H1 (cell line): ENCODE data around the gene WDR26. TPM values are rescaled to one million over a fixed set of nuclear protein-coding genes. Genes with fewer than 3 reads are reported as not detected.
A peak's percentile ranks its signal among the peaks of the same experiment; 100 is the strongest.
"Not testable (repeated sequence)": the region's sequence is repeated elsewhere in the genome, so short reads cannot be mapped to it uniquely, and the experiment has no call there.

Experiments used
- CTCF ChIA-PET: fragments of 300-600 bp; sonication (Branson Sonifier 250); formaldehyde crosslinking; loops from one replicate; lab custom pipeline; 2021; ENCODE audit not compliant: partially characterized antibody; lab: Charles Lee
- POLR2A ChIA-PET: fragments of 300-600 bp; sonication (Branson Sonifier 250); formaldehyde crosslinking; loops from one replicate; lab custom pipeline; 2021; ENCODE audit warnings: inconsistent platforms; ENCODE audit not compliant: partially characterized antibody; lab: Charles Lee
- DNase-seq, 2 experiments: peaks; one replicate each; pipeline versions ENCODE4 v3.0.0 to v3.0.0-alpha.2; 2010 to 2022; ENCODE audit warnings: low spot score in 2 of 2, low read depth in 1 of 2, mixed read lengths in 1 of 2
- FAIRE-seq: peaks from 2 replicates; lab custom pipeline; 2011; peaks lifted over from hg19 to GRCh38; lab: Jason Lieb, UNC
- H2AFZ ChIP-seq: 2 replicates; pipeline ENCODE4 v1.8.1; 2012; ENCODE audit warnings: low read length, inconsistent platforms
- H2AK5ac ChIP-seq: 2 replicates; pipeline ENCODE4 v1.6.1; 2013; ENCODE audit warnings: low read depth, low read length
- H2BK120ac ChIP-seq: replicated peaks from 2 replicates; pipeline ENCODE3; 2013; ENCODE audit warnings: low read depth, low read length, inconsistent platforms
- H2BK12ac ChIP-seq: 2 replicates; pipeline ENCODE4 v1.6.1; 2013; ENCODE audit warnings: low read depth, low read length
- H2BK15ac ChIP-seq: 2 replicates; pipeline ENCODE4 v1.6.1; 2013; ENCODE audit warnings: low read length
- H2BK20ac ChIP-seq: 2 replicates; pipeline ENCODE4 v1.6.1; 2013; ENCODE audit warnings: low read length
- H2BK5ac ChIP-seq: 2 replicates; pipeline ENCODE4 v1.6.1; 2013; ENCODE audit warnings: low read depth, low read length
- H3K14ac ChIP-seq: 2 replicates; pipeline ENCODE4 v1.6.1; 2013; ENCODE audit warnings: inconsistent platforms; ENCODE audit not compliant: insufficient read length
- H3K18ac ChIP-seq: 2 replicates; pipeline ENCODE4 v1.6.1; 2013; ENCODE audit warnings: low read length; ENCODE audit errors: extremely low read depth
- H3K23ac ChIP-seq: 2 replicates; pipeline ENCODE4 v1.6.1; 2013; ENCODE audit warnings: inconsistent platforms; ENCODE audit not compliant: insufficient read length
- H3K23me2 ChIP-seq: 2 replicates; pipeline ENCODE4 v1.6.1; 2013; ENCODE audit warnings: low read depth, low read length
- H3K27ac ChIP-seq: 2 replicates; pipeline ENCODE4 v1.6.1; 2011; ENCODE audit warnings: low read depth, low read length, inconsistent platforms
- H3K27me3 ChIP-seq, 4 experiments: replicated peaks in 1 of 4; 1 replicate in 1 of 4; 2 replicates in 3 of 4; pipeline versions ENCODE4 v1.6.1 to v1.8.1; 2011 to 2013; ENCODE audit warnings: low read length in 3 of 4, mild to moderate bottlenecking in 3 of 4, inconsistent platforms in 2 of 4, mixed read lengths in 2 of 4, moderate library complexity in 1 of 4; ENCODE audit not compliant: control insufficient read depth in 3 of 4, insufficient read depth in 3 of 4; ENCODE audit errors: extremely low read depth in 1 of 4
- H3K36me3 ChIP-seq, 4 experiments: 2 replicates each; pipeline versions ENCODE4 v1.6.1 to v1.8.1; 2011 to 2013; ENCODE audit warnings: mild to moderate bottlenecking in 4 of 4, low read length in 3 of 4, moderate library complexity in 2 of 4, control low read depth in 1 of 4, inconsistent platforms in 1 of 4; ENCODE audit not compliant: insufficient read depth in 4 of 4, control insufficient read depth in 2 of 4
- H3K4ac ChIP-seq: replicated peaks from 2 replicates; pipeline ENCODE3; 2013; ENCODE audit warnings: low read length, low read depth, mixed read lengths, inconsistent platforms; ENCODE audit not compliant: insufficient read length
- H3K4me1 ChIP-seq, 4 experiments: replicated peaks in 1 of 4; 1 replicate in 1 of 4; 2 replicates in 3 of 4; pipeline versions ENCODE4 v1.6.1 to v1.8.1; 2011 to 2013; ENCODE audit warnings: low read length in 3 of 4, inconsistent platforms in 2 of 4, mixed read lengths in 1 of 4; ENCODE audit not compliant: insufficient read depth in 4 of 4, control insufficient read depth in 3 of 4
- H3K4me2 ChIP-seq, 2 experiments: 2 replicates each; pipeline versions ENCODE4 v1.6.1 to v1.8.1; 2011 to 2013; ENCODE audit warnings: low read depth in 2 of 2, low read length in 2 of 2, control low read depth in 1 of 2, inconsistent platforms in 1 of 2, mild to moderate bottlenecking in 1 of 2; ENCODE audit not compliant: insufficient read depth in 1 of 2
- H3K4me3 ChIP-seq, 4 experiments: fragments of 200-600, 300-600 bp in 1 of 4; sonication (generic), shearing (Covaris generic), sonication (Bioruptor Twin) in 1 of 4; 2 replicates each; pipeline versions ENCODE4 v1.5.1 to v1.8.1; 2011 to 2016; ENCODE audit warnings: low read length in 4 of 4, low read depth in 3 of 4, control low read depth in 2 of 4, inconsistent platforms in 2 of 4, mild to moderate bottlenecking in 2 of 4, mixed read lengths in 1 of 4, moderate library complexity in 1 of 4; ENCODE audit not compliant: insufficient read depth in 2 of 4; ENCODE audit errors: extremely low read depth in 1 of 4
- H3K56ac ChIP-seq: replicated peaks from 2 replicates; pipeline ENCODE3; 2013; ENCODE audit warnings: low read depth, mild to moderate bottlenecking, mixed read lengths, low read length, inconsistent platforms; ENCODE audit not compliant: insufficient read length
- H3K79me1 ChIP-seq: 2 replicates; pipeline ENCODE4 v1.6.1; 2013; ENCODE audit warnings: low read depth, low read length, control low read depth
- H3K79me2 ChIP-seq, 2 experiments: 2 replicates each; pipeline versions ENCODE4 v1.6.1 to v1.8.1; 2012 to 2013; ENCODE audit warnings: low read length in 2 of 2, mild to moderate bottlenecking in 2 of 2, inconsistent platforms in 1 of 2; ENCODE audit not compliant: insufficient read depth in 2 of 2, control insufficient read depth in 1 of 2
- H3K9ac ChIP-seq, 4 experiments: replicated peaks in 1 of 4; 1 replicate in 1 of 4; 2 replicates in 3 of 4; pipeline versions ENCODE4 v1.6.1 to v1.8.1; 2011 to 2013; ENCODE audit warnings: low read depth in 3 of 4, low read length in 3 of 4, control low read depth in 2 of 4, mild to moderate bottlenecking in 2 of 4, moderate library complexity in 2 of 4, inconsistent platforms in 1 of 4; ENCODE audit errors: extremely low read depth in 1 of 4
- H3K9me3 ChIP-seq, 2 experiments: 2 replicates each; pipeline versions ENCODE4 v1.6.1 to v1.8.1; 2012 to 2013; ENCODE audit warnings: mild to moderate bottlenecking in 2 of 2, moderate library complexity in 2 of 2, control low read depth in 1 of 2, inconsistent platforms in 1 of 2, low read depth in 1 of 2, low read length in 1 of 2, mixed read lengths in 1 of 2; ENCODE audit not compliant: insufficient read depth in 2 of 2
- H4K20me1 ChIP-seq, 2 experiments: replicated peaks in 1 of 2; 2 replicates each; pipeline versions ENCODE3 to v1.8.1; 2011 to 2013; ENCODE audit warnings: inconsistent platforms in 2 of 2, low read length in 2 of 2, mild to moderate bottlenecking in 1 of 2; ENCODE audit not compliant: insufficient read depth in 2 of 2, control insufficient read depth in 1 of 2
- H4K5ac ChIP-seq: 2 replicates; pipeline ENCODE4 v1.6.1; 2013; ENCODE audit warnings: low read length, low read depth, mixed read lengths, inconsistent platforms; ENCODE audit not compliant: insufficient read length
- H4K8ac ChIP-seq: 2 replicates; pipeline ENCODE4 v1.8.0; 2013; ENCODE audit warnings: mild to moderate bottlenecking, moderate library complexity, low read length, inconsistent platforms; ENCODE audit not compliant: insufficient read depth; ENCODE audit errors: extremely low read depth
- H4K91ac ChIP-seq: replicated peaks from 2 replicates; pipeline ENCODE3; 2013; ENCODE audit warnings: low read length, mixed read lengths, inconsistent platforms; ENCODE audit not compliant: insufficient read length
- CTBP2 ChIP-seq: IDR thresholded peaks from 2 replicates; pipeline ENCODE4 v1.7.0; 2011; ENCODE audit warnings: borderline replicate concordance, mild to moderate bottlenecking, moderate library complexity, mixed read lengths, low read length; ENCODE audit not compliant: insufficient read depth, insufficient read length
- GTF2F1 ChIP-seq: IDR thresholded peaks from 2 replicates; pipeline ENCODE4 v1.6.1; 2012; ENCODE audit warnings: low read depth, low read length, improper control_type of control experiment, borderline replicate concordance
- MAX ChIP-seq: IDR thresholded peaks from 2 replicates; pipeline ENCODE4 v1.6.1; 2012; ENCODE audit warnings: inconsistent platforms
- PHF8 ChIP-seq: fragments of 200-600 bp; sonication (generic); conservative IDR thresholded peaks from 2 replicates; pipeline ENCODE4 v1.7.1; 2012; ENCODE audit warnings: low read depth, mild to moderate bottlenecking, inconsistent platforms, low read length, moderate library complexity
- SIN3A ChIP-seq, 2 experiments: IDR thresholded peaks in 1 of 2; conservative IDR thresholded peaks in 1 of 2; 2 replicates each; pipeline ENCODE4 v1.6.1; 2011 to 2012; ENCODE audit warnings: low read length in 2 of 2, improper control_type of control experiment in 1 of 2, low read depth in 1 of 2, mild to moderate bottlenecking in 1 of 2
- SP4 ChIP-seq: IDR thresholded peaks from 2 replicates; pipeline ENCODE4 v1.6.1; 2012; ENCODE audit warnings: low read length, inconsistent platforms
- TAF1 ChIP-seq: IDR thresholded peaks from 2 replicates; pipeline ENCODE4 v1.6.1; 2011; ENCODE audit warnings: mild to moderate bottlenecking, low read depth, low read length
- TAF7 ChIP-seq: optimal IDR thresholded peaks from 2 replicates; pipeline ENCODE3; 2011; ENCODE audit warnings: low read depth, mild to moderate bottlenecking, inconsistent platforms, low read length, moderate library complexity, borderline replicate concordance
- TBP ChIP-seq: IDR thresholded peaks from 2 replicates; pipeline ENCODE4 v1.6.1; 2011; ENCODE audit warnings: low read depth, low read length, improper control_type of control experiment
- WGBS, 2 experiments: shearing (Covaris generic) in 1 of 2; methylation state at CpG; one replicate each; pipeline versions ENCODE4 v1.1.6 to v1.1.7; 2013 to 2015; ENCODE audit warnings: low lambda C conversion rate in 2 of 2, mixed read lengths in 2 of 2, inconsistent platforms in 1 of 2, low coverage in 1 of 2, missing lambda C conversion rate in 1 of 2; ENCODE audit not compliant: insufficient replicate concordance in 2 of 2, insufficient coverage in 1 of 2, insufficient read length in 1 of 2; ENCODE audit errors: extremely low coverage in 1 of 2, missing lambda C conversion rate in 1 of 2; 5-methylcytosine and 5-hydroxymethylcytosine counted together
- polyA plus RNA-seq, 7 experiments: library from polyadenylated mRNA; depleted of rRNA in 3 of 7; stranded (reverse) in 5 of 7; unstranded in 2 of 7; fragments of >200 nt in 5 of 7; fragments of 200-250 nt in 2 of 7; gene quantifications; 1 replicate in 5 of 7; 2 replicates in 1 of 7; 4 replicates in 1 of 7; pipeline versions ENCODE4 v1.2.1 to v1.2.3, GENCODE V29; 2011 to 2013; ENCODE audit warnings: missing spikeins in 2 of 7, mixed read lengths in 2 of 7
- total RNA-seq: library from RNA; stranded (reverse); fragmentation: NEBNext Ultra II Directional; extraction: Animal tissue kit (Norgen Biotek cat#: 25700); gene quantifications from 2 replicates; pipeline ENCODE4 v1.2.1, GENCODE V29; 2021

Gene WDR26
- total and polyA plus RNA-seq, 2 of the 8 experiments (the other 6 are each of a cell fraction or from before 2014, with no cell fraction given), result 18.0 to 72.5 TPM

- Histone ChIP-seq H2BK20ac (peak overlapping the region; percentile 93), H2BK5ac (peak overlapping the region; percentile 85), H4K5ac (peak overlapping the region; percentile 89), H2BK12ac (peak overlapping the region; percentile 68; the same call in 1 of the 2 replicates), H3K56ac (peak overlapping the region; percentile 90), H2BK120ac (peak overlapping the region; percentile 54), H3K4ac (peak overlapping the region; percentile 69), H3K9ac (peak overlapping the region in 3 of 4 experiments; percentile 27 to 68 (median 45); a peak in 4 of 7 replicates), H3K18ac (peak overlapping the region; percentile 90), H3K4me2 (peak overlapping the region; percentile 60 to 64), H4K91ac (peak overlapping the region; percentile 95), H4K8ac (peak overlapping the region; percentile 85; the same call in 1 of the 2 replicates), H3K9me3 (peaks cover 15 to 27% of the 10 kb centered on the region in 2 experiments), H3K4me1 (peaks cover 5 to 11% (median 8%) of the 10 kb centered on the region in 4 experiments; a peak in 6 of 7 replicates), H3K4me3 (peak overlapping the region; percentile 1 to 52 (median 40)), H3K27ac (peak overlapping the region; percentile 73; the same call in 1 of the 2 replicates)
- POLR2A ChIA-PET, result interaction anchor here (0.8 to 1.1 kb wide), 8 partner anchors 10 to 176 kb away, joined by 3 to 11 read pairs (median 4); partner anchors contain the start of gene CNIH4
- H3K36me3 ChIP-seq, H3K14ac ChIP-seq, H2BK15ac ChIP-seq, H3K27me3 ChIP-seq, H3K79me1 ChIP-seq, H3K23me2 ChIP-seq, H3K23ac ChIP-seq, CTCF ChIA-PET, H3K79me2 ChIP-seq, H4K20me1 ChIP-seq, H2AK5ac ChIP-seq, H2AFZ ChIP-seq, FAIRE-seq: not testable (repeated sequence)
- whole genome bisulfite sequencing, 2 experiments, result 4% methylated on average over 25 of the region's 36 CpGs; no CpG with 5 or more reads in 1 of the 2 experiments
- peak; percentile 49 to 79 for DNase-seq
- TF ChIP-seq MAX, result peak; percentile 60; the same call in 1 of the 2 replicates
- peak; percentile 35; the same call in 1 of the 2 replicates for TF ChIP-seq SP4
- TF ChIP-seq GTF2F1, result peak; percentile 56; the same call in 1 of the 2 replicates
- peak; percentile 46 for TF ChIP-seq TAF7
- TF ChIP-seq CTBP2, result peak; percentile 29
- TF ChIP-seq PHF8, result peak; percentile 45; the same call in 1 of the 2 replicates
- TF ChIP-seq TBP, result peak; percentile 54; the same call in 1 of the 2 replicates
- 0 out of 4 replicates have a peak, but pooled peaks of 1 of the 2 experiments have one; percentile 24 for TF ChIP-seq SIN3A (conservative IDR thresholded peaks at IDR 0.05 in 1 of 2, IDR thresholded peaks at IDR 0.05 in 1 of 2; ENCODE audit: low read depth in 1 of 2, low read length in 2 of 2)
- TF ChIP-seq TAF1, result peak; percentile 61; the same call in 1 of the 2 replicates
Observed at GRCh38 chr1:224340453-224341384, 93.9 kb downstream of the WDR26 start.
